ENCODE results near the gene SEPTIN8.
"Not testable (repeated sequence)": the region's sequence is repeated elsewhere in the genome, so short reads cannot be mapped to it uniquely, and the experiment has no call there.

SEPTIN8 gene

DNA sequence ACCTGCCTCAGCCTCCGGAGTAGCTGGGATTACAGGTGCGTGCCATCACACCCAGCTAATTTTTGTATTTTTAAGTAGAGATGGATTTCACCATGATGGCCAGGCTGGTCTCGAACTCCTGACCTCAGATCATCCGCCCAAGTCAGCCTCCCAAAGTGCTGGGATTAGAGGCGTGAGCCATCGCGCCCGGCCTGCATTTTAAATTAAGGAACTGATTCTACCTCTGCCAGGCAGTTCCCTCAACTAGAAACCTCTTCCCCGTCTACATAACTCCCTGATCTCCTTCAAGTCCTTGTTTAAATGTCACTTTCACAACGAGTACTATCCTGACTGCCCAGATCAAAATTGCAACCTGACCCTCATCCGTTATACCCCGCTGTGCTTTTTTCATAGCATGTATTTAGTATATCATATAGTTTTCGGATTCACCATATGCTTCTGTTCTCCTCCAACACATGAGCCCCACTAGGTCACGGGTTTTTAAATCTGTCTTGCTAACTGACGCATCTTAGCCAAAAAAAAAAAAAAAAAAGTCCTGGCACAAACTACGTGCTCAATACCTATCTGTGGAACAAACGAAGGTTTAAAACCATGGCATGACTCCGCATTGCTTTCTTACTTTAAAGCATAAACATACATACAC lies 35.2 kb upstream of the SEPTIN8 start:
- no peak for DNase-seq

- no peak for DNase-seq
These were observed 33.6 kb upstream of the SEPTIN8 start for GRCh38 chr5:132810605-132811004.

GRCh38 chr5:132808866-132809265 lies 31.8 kb upstream of the SEPTIN8 start:
- no peak for DNase-seq

- no peak for DNase-seq
These were observed 31.4 kb upstream of the SEPTIN8 start for GRCh38 chr5:132808448-132808847.

GRCh38 chr5:132807163-132807838 lies 30.3 kb upstream of the SEPTIN8 start:
- no peak for DNase-seq

DNA sequence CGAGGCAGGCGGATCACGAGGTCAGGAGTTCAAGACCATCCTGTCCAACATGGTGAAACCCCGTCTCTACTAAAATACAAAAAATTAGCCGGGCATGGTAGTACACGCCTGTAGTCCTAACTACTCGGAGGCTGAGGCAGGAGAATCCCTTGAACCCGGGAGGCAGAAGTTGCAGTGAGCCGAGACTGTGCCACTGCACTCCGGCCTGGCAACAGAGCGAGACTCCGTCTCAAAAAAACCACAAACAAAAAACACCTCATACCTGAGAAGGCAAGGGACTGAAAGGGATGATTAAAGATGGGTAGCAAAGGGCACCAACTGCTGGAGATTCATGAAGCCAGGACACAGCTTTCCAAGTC lies 29.7 kb upstream of the SEPTIN8 start:
- not testable (repeated sequence) for DNase-seq

- DNase-seq = not testable (repeated sequence)
These were observed 28.8 kb upstream of the SEPTIN8 start for GRCh38 chr5:132805872-132806271.

- DNase-seq = not testable (repeated sequence)
These were observed 27.2 kb upstream of the SEPTIN8 start for GRCh38 chr5:132804219-132804618.

DNA sequence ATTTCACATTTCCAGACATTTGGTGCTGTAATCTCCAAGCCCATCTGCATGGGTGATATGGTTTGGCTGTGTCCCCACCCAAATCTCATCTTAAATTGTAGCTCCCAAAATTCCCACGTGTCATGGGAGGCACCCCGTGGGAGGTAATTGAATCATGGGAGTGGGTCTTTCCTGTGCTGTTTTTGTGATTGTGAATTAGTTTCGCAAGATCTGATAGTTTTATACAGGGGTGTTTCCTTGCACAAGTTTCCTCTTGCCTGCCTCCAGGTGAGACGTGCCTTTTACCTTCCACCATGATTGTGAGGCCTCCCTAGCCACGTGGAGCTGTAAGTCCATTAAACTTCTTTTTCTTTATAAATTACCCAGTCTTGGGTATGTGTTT lies 25.6 kb upstream of the SEPTIN8 start:
- DNase-seq = not testable (repeated sequence)

DNA sequence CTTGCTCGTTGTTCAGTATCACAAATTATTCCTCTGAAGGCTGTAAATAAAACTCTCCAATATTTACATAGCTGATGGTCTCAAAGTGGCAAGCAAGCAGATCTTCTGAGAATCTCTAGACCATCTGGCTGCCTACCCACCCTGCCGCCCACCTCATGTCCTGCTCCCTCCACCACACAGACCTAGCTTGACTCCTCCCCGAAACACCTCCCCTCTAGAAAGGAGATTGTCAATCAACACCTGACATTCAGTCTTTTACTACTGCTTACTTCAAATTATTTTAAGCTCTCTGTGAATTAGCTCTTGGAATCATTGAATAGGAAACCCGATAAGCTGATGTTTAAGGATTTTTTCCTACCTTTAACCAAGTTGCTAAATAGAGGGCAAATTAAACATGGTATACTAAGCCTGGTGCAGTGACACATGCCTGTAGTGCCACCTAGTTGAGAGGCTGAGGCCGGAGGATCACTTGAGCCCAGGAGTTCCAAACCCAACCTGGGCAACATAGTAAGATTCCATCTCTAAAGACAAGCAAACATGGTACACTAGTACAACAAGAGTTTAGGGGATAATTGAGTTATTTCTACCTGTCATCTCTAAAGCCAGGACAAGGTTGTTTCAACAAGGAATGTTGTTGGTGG lies 25.1 kb upstream of the SEPTIN8 start:
- no peak for DNase-seq

DNA sequence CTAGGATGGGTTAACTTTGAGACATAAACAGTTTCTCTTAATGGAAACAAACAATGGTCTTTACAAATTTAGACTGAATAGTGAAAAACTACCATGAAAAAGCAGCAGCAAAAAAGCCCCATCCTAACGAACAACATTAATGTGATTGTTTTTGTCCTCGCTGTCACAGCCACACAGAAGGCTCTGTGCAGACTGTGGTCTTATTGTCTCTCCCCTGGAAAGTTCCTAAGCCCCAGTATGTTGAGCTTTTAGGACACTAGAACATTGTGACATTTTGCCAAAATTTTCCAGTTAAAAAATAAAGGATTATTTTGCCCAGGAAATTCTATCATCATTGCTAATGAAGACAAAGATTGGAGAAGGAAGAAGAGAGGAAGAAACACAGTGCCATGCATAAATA lies 23.5 kb upstream of the SEPTIN8 start:
- DNase-seq = no peak

GRCh38 chr5:132799392-132799791 lies 22.4 kb upstream of the SEPTIN8 start:
- no peak for DNase-seq

DNA sequence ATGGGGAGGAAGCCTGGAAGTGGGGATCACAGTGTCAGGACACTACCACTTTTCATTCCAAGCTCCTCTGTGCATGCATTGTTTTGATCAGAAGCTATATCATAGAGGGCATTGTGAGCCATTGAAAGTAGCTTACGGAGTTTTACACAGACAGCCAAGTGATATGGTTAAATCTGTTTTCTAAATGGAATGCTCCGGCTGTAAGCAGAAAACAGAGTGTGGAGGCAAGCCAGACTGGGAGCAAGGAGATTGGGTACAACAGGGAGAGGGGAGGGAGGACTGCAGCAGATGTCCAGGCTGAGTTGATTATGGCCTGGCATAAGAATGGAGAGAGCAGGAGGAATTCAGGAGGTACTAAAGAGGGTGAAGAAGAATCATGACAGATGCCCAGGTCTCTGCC lies 20.6 kb upstream of the SEPTIN8 start:
- DNase-seq = no peak

GRCh38 chr5:132791026-132791425 lies 14.0 kb upstream of the SEPTIN8 start:
- no peak for DNase-seq

DNA sequence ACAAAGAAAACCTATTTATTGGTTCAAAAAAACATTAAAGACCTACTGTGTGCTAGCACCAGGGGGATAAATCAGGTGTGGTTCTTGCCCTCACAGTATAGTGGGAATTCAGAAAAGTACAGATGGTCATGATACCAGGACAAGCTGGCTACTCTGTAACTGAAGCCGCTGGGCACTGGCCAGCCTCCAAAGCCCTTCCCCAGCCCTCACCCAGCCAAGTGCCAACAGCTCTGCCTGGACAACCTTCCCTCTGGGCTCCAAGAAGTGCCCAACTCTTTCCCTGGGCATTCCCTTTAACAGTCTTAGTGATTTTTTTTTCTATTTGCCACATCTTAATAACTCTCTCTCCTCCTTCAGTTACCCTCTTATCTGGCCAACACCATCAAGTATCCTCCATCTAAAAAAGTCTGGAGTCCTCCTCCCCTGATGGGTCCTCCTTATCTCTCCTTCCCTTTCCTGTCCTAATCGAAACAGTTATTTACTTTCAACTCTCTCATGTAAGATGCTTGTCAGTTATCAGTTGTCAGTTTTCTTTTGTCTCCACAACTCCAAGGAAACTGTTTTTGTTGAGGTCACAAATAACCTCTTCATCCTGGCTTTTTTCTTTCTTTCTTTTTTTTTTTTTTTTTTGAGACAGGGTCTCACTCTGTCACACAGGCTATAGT lies 13.3 kb upstream of the SEPTIN8 start:
- DNase-seq = no peak

GRCh38 chr5:132788990-132789886 lies 12.2 kb upstream of the SEPTIN8 start:
- no peak for DNase-seq

DNA sequence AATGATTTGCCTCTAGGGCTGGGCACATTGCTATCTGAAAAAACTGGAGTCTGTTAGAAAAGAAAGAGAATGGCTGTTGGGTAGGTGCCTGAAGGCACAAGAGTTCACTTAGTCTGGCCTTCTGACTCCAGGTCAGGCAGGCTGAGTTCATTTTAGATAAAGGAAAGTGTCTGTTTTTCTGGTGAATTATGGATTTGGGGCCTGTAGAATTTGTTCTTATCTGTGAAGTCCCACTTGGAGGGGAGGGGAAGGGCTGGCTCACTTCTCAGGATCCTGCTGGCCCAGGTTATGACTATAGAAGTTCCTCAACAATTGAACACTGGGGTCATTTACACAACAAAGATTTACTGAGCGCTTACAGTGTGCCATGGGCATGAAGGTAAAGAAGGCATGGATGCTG lies 11.5 kb upstream of the SEPTIN8 start:
- no peak for DNase-seq

DNA sequence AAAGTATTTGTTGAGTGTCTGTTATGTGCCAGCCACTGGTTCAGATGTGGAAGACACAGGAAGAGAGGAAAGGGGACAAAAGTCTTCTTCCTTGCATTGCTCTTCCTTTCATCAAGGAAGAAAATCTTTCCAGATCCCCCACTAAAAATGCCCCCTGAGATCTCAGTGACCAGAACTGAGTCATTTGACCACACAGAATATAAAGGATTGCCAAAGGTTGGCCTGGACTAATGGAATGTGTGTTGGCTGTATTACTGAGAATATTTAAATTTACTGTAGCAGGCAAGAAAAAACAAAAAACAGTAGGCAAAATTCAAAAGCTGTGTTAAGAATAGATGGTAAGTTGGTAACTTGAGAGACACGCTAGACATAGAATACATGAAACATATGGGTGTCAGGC lies 10.0 kb upstream of the SEPTIN8 start:
- no peak for DNase-seq

- DNase-seq = no peak
These were observed 8.8 kb upstream of the SEPTIN8 start for GRCh38 chr5:132785864-132786263.

- DNase-seq = no peak
These were observed 8.3 kb upstream of the SEPTIN8 start for GRCh38 chr5:132785365-132785764.

DNA sequence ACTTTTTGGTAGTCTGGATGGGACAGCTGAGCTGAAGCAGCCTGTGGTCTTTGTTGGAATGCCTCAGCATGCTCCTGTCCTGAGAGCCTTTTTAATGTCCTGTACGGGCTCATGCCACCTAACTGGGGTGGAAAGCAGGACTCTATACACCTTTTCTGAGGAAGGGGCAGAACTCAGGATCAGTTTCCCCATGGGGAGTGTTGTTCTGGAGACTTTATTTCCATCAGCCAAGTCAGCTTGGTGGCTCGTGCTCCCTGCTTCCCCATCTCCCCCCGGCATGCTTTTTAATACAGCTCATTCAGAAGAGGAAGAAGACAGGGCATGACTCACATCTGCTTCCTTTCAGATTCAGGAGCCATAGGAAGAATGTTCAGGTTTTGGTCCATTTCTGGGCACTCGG lies 5.1 kb upstream of the SEPTIN8 start:
- no peak for DNase-seq

GRCh38 chr5:132781029-132781428 lies 4.0 kb upstream of the SEPTIN8 start:
- no peak for DNase-seq

GRCh38 chr5:132780577-132780976 lies 3.5 kb upstream of the SEPTIN8 start:
- no peak for DNase-seq
